Measurements from ENCODE around the gene CAPN2. TPM values are rescaled to one million over a fixed set of nuclear protein-coding genes. Genes with fewer than 3 reads are reported as not detected.

The CAPN2 gene
- total RNA-seq, 2 donors from 2014 or later = 235 to 258 TPM

- Histone ChIP-seq H3K27ac (peak overlapping the region; percentile 41 to 63), H3K27me3 (replicated peaks; ENCODE audit: insufficient read depth) (no peaks in the 10 kb centered on the region), H3K4me1 (ENCODE audit: control insufficient read depth in 1 of 2, low read depth in 2 of 2) (peaks cover 12 to 23% of the 10 kb centered on the region in 2 donors), H3K4me3 (no peak overlapping the region), H3K36me3 (peaks cover 32% of the 10 kb centered on the region), H3K9me3 (no peaks in the 10 kb centered on the region)
- TF ChIP-seq CTCF (IDR thresholded peaks at IDR 0.05) = no peak
- DNase-seq (ENCODE audit: low spot score) (no peak), ATAC-seq (ENCODE audit: insufficient number of reproducible peaks, low FRiP score, low read depth) (no peak)
These were observed 71.3 kb downstream of the CAPN2 start for GRCh38 chr1:223783676-223784075.

GRCh38 chr1:223784541-223784940 lies 72.2 kb downstream of the CAPN2 start:
- Histone ChIP-seq H3K36me3 (peaks cover 35% of the 10 kb centered on the region), H3K4me1 (ENCODE audit: control insufficient read depth in 1 of 2, low read depth in 2 of 2) (peaks cover 12 to 23% of the 10 kb centered on the region in 2 donors), H3K4me3 (no peak overlapping the region), H3K27me3 (replicated peaks; ENCODE audit: insufficient read depth) (no peaks in the 10 kb centered on the region), H3K27ac (peak overlapping the region; percentile 41 to 63), H3K9me3 (no peaks in the 10 kb centered on the region)
- no peak for TF ChIP-seq CTCF (IDR thresholded peaks at IDR 0.05)
- peak; percentile 47 for ATAC-seq (ENCODE audit: insufficient number of reproducible peaks, low FRiP score, low read depth)
- DNase-seq (ENCODE audit: low spot score) = no peak

GRCh38 chr1:223785808-223786207 lies 73.5 kb downstream of the CAPN2 start:
- Histone ChIP-seq H3K4me1 (ENCODE audit: control insufficient read depth in 1 of 2, low read depth in 2 of 2) (peaks cover 12 to 23% of the 10 kb centered on the region in 2 donors), H3K9me3 (no peaks in the 10 kb centered on the region), H3K36me3 (peaks cover 28% of the 10 kb centered on the region), H3K27ac (peak overlapping the region; percentile 35 to 63), H3K27me3 (replicated peaks; ENCODE audit: insufficient read depth) (no peaks in the 10 kb centered on the region), H3K4me3 (no peak overlapping the region)
- ATAC-seq (ENCODE audit: insufficient number of reproducible peaks, low FRiP score, low read depth) (no peak), DNase-seq (ENCODE audit: low spot score) (no peak)
- no peak for TF ChIP-seq CTCF (IDR thresholded peaks at IDR 0.05)

GRCh38 chr1:223788746-223789415 lies 76.5 kb downstream of the CAPN2 start:
- no peak for TF ChIP-seq CTCF (IDR thresholded peaks at IDR 0.05)
- Histone ChIP-seq H3K4me1 (ENCODE audit: control insufficient read depth in 1 of 2, low read depth in 2 of 2) (peaks cover 12 to 18% of the 10 kb centered on the region in 2 donors), H3K4me3 (no peak overlapping the region), H3K9me3 (no peaks in the 10 kb centered on the region), H3K27ac (no peak overlapping the region), H3K27me3 (replicated peaks; ENCODE audit: insufficient read depth) (no peaks in the 10 kb centered on the region), H3K36me3 (peaks cover 24% of the 10 kb centered on the region)
- ATAC-seq (ENCODE audit: insufficient number of reproducible peaks, low FRiP score, low read depth) = no peak
- no peak for DNase-seq (ENCODE audit: low spot score)

- ATAC-seq (ENCODE audit: insufficient number of reproducible peaks, low FRiP score, low read depth) = no peak
- H3K4me3 ChIP-seq = no peak overlapping the region
- DNase-seq (ENCODE audit: low spot score) = no peak
- no peaks in the 10 kb centered on the region for H3K9me3 ChIP-seq
- peaks cover 24% of the 10 kb centered on the region for H3K36me3 ChIP-seq
- H3K4me1 ChIP-seq (ENCODE audit: control insufficient read depth in 1 of 2, low read depth in 2 of 2) = peaks cover 4 to 19% of the 10 kb centered on the region in 2 donors
- H3K27ac ChIP-seq = no peak overlapping the region
- no peaks in the 10 kb centered on the region for H3K27me3 ChIP-seq (replicated peaks; ENCODE audit: insufficient read depth)
- TF ChIP-seq CTCF (IDR thresholded peaks at IDR 0.05) = no peak
These were observed 79.7 kb downstream of the CAPN2 start for GRCh38 chr1:223792046-223792445.

Data from thoracic aorta (tissue), 2 donors.